K562 (cell line): ENCODE results near the gene XRCC3. TPM values are rescaled to one million over a fixed set of nuclear protein-coding genes. Genes with fewer than 3 reads are reported as not detected.
A peak's percentile ranks its signal among the peaks of the same experiment; 100 is the strongest.

Experiments
- BRD4 ChIP-seq: fragments of 200-600 bp; sonication (generic); IDR thresholded peaks from 2 replicates; pipeline ENCODE4 v1.6.1; 2017; ENCODE audit warnings: inconsistent platforms
- FIP1L1 ChIP-seq: fragments of 200-400 bp; formaldehyde crosslinking; IDR thresholded peaks from 2 replicates; pipeline ENCODE4 v1.6.1; 2018; ENCODE audit warnings: mild to moderate bottlenecking, low read depth, low read length; ENCODE audit not compliant: poor library complexity, severe bottlenecking
- RBM14 ChIP-seq: fragments of 200-400 bp; formaldehyde crosslinking; IDR thresholded peaks from 2 replicates; pipeline ENCODE4 v1.6.1; 2018; ENCODE audit warnings: low read depth, mild to moderate bottlenecking, low read length, moderate library complexity, borderline replicate concordance; ENCODE audit not compliant: insufficient read depth
- SIN3B ChIP-seq: fragments of 450-650 bp; IDR thresholded peaks from 2 replicates; pipeline ENCODE4 v1.6.1; 2017; ENCODE audit warnings: low read depth, mild to moderate bottlenecking, moderate library complexity
- ZFX ChIP-seq: sonication (generic); formaldehyde crosslinking; IDR thresholded peaks from 2 replicates; pipeline ENCODE4 v1.8.0; 2022; ENCODE audit warnings: mild to moderate bottlenecking, missing genetic modification reagents, moderate library complexity
- ZNF174 ChIP-seq: fragments of 250-450 bp; sonication (Bioruptor Pico); IDR thresholded peaks from 2 replicates; pipeline ENCODE4 v1.4.0; 2020; ENCODE audit warnings: mild to moderate bottlenecking
- ZNF311 ChIP-seq: fragments of 250-450 bp; sonication (Bioruptor Pico); IDR thresholded peaks from 2 replicates; pipeline ENCODE4 v1.4.0; 2020; ENCODE audit warnings: mild to moderate bottlenecking, moderate library complexity
- polyA plus RNA-seq, 8 experiments: library from polyadenylated mRNA; depleted of rRNA in 4 of 8; stranded (reverse) in 5 of 8; unstranded in 3 of 8; fragments of >200 nt; fragmentation: Nextera tagmentation in 2 of 8; fragmentation: Illumina TruSeq in 1 of 8; extraction: Ambion mirVana in 2 of 8; extraction: Trizol in 1 of 8; gene quantifications; 2 replicates each; pipeline versions ENCODE4 v1.2.1 to v1.2.3, GENCODE V29; 2011 to 2014; ENCODE audit warnings: inconsistent platforms in 1 of 8, missing spikeins in 1 of 8
- total RNA-seq, 7 experiments: library from RNA; depleted of rRNA in 6 of 7; stranded (reverse); fragments of >200 nt in 6 of 7; fragmentation: Illumina TruSeq in 2 of 7; extraction: Trizol in 2 of 7; gene quantifications; 2 replicates each; pipeline versions ENCODE4 v1.2.1 to v1.2.3, GENCODE V29; 2011 to 2021; ENCODE audit warnings: low replicate concordance in 1 of 7
- TF ChIP-seq, protein P1 (sequence below): fragments of 450-650 bp; IDR thresholded peaks from 2 replicates; pipeline ENCODE4 v1.6.1; 2016; ENCODE audit warnings: mild to moderate bottlenecking, moderate library complexity
- TF ChIP-seq, protein P2 (sequence below), 2 experiments: fragments of 450-650 bp; conservative IDR thresholded peaks; 2 replicates each; pipeline ENCODE4 v1.6.1; 2017; ENCODE audit warnings: mild to moderate bottlenecking in 2 of 2, moderate library complexity in 2 of 2
- TF ChIP-seq, protein P3 (sequence below): fragments of 450-650 bp; IDR thresholded peaks from 2 replicates; pipeline ENCODE4 v1.6.1; 2016; ENCODE audit warnings: mild to moderate bottlenecking
- TF ChIP-seq, protein P4 (sequence below): fragments of 250-450 bp; sonication (Bioruptor Pico); IDR thresholded peaks from 2 replicates; pipeline ENCODE4 v1.5.0; 2021

XRCC3 gene
- total and polyA plus RNA-seq, 9 of the 15 experiments (the other 6 are each of a cell fraction or from before 2014, with no cell fraction given), result 0.34 to 59.3 (median 30.3) TPM

DNA sequence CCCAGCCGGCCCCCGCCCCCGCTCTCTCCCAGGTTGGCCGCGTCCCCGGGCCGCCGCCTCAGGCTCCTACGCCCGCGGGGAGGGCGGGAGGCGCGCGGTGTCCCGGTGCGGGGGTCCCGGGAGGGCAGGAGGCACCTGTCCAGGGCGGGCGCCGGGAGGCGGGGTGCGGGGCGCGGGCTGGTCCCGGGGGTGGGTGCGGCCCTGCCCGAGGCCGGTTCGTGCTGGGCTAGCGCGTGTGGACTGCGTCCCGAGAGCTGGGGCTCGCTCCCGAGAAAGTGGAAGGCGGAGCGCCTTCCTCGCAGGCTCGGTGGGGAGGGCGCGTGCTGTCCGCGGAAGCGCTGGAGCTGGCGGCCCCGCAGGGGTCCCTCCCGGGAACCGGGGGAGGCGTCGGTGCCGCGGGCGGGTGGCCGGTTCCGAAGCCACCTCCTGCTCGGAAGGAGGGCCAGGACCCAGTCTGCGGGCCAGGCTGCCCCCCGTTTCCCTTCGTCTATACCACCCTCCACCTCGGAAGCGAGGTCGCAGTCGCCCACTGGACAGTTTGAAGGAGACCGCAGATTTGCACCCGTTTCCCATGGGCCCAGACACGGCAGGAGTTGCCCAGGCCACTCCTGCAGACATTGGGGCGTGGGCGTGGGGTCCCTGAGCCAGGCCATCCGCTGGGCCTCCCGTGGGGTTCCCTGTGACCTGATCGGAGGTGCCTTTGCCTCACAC is 995 bp upstream of the XRCC3 start (continued):
- TF ChIP-seq, protein P1, sequence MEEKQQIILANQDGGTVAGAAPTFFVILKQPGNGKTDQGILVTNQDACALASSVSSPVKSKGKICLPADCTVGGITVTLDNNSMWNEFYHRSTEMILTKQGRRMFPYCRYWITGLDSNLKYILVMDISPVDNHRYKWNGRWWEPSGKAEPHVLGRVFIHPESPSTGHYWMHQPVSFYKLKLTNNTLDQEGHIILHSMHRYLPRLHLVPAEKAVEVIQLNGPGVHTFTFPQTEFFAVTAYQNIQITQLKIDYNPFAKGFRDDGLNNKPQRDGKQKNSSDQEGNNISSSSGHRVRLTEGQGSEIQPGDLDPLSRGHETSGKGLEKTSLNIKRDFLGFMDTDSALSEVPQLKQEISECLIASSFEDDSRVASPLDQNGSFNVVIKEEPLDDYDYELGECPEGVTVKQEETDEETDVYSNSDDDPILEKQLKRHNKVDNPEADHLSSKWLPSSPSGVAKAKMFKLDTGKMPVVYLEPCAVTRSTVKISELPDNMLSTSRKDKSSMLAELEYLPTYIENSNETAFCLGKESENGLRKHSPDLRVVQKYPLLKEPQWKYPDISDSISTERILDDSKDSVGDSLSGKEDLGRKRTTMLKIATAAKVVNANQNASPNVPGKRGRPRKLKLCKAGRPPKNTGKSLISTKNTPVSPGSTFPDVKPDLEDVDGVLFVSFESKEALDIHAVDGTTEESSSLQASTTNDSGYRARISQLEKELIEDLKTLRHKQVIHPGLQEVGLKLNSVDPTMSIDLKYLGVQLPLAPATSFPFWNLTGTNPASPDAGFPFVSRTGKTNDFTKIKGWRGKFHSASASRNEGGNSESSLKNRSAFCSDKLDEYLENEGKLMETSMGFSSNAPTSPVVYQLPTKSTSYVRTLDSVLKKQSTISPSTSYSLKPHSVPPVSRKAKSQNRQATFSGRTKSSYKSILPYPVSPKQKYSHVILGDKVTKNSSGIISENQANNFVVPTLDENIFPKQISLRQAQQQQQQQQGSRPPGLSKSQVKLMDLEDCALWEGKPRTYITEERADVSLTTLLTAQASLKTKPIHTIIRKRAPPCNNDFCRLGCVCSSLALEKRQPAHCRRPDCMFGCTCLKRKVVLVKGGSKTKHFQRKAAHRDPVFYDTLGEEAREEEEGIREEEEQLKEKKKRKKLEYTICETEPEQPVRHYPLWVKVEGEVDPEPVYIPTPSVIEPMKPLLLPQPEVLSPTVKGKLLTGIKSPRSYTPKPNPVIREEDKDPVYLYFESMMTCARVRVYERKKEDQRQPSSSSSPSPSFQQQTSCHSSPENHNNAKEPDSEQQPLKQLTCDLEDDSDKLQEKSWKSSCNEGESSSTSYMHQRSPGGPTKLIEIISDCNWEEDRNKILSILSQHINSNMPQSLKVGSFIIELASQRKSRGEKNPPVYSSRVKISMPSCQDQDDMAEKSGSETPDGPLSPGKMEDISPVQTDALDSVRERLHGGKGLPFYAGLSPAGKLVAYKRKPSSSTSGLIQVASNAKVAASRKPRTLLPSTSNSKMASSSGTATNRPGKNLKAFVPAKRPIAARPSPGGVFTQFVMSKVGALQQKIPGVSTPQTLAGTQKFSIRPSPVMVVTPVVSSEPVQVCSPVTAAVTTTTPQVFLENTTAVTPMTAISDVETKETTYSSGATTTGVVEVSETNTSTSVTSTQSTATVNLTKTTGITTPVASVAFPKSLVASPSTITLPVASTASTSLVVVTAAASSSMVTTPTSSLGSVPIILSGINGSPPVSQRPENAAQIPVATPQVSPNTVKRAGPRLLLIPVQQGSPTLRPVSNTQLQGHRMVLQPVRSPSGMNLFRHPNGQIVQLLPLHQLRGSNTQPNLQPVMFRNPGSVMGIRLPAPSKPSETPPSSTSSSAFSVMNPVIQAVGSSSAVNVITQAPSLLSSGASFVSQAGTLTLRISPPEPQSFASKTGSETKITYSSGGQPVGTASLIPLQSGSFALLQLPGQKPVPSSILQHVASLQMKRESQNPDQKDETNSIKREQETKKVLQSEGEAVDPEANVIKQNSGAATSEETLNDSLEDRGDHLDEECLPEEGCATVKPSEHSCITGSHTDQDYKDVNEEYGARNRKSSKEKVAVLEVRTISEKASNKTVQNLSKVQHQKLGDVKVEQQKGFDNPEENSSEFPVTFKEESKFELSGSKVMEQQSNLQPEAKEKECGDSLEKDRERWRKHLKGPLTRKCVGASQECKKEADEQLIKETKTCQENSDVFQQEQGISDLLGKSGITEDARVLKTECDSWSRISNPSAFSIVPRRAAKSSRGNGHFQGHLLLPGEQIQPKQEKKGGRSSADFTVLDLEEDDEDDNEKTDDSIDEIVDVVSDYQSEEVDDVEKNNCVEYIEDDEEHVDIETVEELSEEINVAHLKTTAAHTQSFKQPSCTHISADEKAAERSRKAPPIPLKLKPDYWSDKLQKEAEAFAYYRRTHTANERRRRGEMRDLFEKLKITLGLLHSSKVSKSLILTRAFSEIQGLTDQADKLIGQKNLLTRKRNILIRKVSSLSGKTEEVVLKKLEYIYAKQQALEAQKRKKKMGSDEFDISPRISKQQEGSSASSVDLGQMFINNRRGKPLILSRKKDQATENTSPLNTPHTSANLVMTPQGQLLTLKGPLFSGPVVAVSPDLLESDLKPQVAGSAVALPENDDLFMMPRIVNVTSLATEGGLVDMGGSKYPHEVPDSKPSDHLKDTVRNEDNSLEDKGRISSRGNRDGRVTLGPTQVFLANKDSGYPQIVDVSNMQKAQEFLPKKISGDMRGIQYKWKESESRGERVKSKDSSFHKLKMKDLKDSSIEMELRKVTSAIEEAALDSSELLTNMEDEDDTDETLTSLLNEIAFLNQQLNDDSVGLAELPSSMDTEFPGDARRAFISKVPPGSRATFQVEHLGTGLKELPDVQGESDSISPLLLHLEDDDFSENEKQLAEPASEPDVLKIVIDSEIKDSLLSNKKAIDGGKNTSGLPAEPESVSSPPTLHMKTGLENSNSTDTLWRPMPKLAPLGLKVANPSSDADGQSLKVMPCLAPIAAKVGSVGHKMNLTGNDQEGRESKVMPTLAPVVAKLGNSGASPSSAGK, result 0 out of 2 replicates have a peak, but pooled peaks have one; percentile 6
- TF ChIP-seq, protein P2, sequence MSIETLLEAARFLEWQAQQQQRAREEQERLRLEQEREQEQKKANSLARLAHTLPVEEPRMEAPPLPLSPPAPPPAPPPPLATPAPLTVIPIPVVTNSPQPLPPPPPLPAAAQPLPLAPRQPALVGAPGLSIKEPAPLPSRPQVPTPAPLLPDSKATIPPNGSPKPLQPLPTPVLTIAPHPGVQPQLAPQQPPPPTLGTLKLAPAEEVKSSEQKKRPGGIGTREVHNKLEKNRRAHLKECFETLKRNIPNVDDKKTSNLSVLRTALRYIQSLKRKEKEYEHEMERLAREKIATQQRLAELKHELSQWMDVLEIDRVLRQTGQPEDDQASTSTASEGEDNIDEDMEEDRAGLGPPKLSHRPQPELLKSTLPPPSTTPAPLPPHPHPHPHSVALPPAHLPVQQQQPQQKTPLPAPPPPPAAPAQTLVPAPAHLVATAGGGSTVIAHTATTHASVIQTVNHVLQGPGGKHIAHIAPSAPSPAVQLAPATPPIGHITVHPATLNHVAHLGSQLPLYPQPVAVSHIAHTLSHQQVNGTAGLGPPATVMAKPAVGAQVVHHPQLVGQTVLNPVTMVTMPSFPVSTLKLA (conservative IDR thresholded peaks at IDR 0.05), result no peak
- TF ChIP-seq ZFX (CRISPR knock-in tag) (peak; percentile 32; the same call in 1 of the 2 replicates), ZNF174 (CRISPR knock-in tag) (no peak), BRD4 (no peak), SIN3B (no peak), FIP1L1 (no peak), RBM14 (no peak), ZNF311 (CRISPR knock-in tag) (no peak)
- TF ChIP-seq, protein P3, sequence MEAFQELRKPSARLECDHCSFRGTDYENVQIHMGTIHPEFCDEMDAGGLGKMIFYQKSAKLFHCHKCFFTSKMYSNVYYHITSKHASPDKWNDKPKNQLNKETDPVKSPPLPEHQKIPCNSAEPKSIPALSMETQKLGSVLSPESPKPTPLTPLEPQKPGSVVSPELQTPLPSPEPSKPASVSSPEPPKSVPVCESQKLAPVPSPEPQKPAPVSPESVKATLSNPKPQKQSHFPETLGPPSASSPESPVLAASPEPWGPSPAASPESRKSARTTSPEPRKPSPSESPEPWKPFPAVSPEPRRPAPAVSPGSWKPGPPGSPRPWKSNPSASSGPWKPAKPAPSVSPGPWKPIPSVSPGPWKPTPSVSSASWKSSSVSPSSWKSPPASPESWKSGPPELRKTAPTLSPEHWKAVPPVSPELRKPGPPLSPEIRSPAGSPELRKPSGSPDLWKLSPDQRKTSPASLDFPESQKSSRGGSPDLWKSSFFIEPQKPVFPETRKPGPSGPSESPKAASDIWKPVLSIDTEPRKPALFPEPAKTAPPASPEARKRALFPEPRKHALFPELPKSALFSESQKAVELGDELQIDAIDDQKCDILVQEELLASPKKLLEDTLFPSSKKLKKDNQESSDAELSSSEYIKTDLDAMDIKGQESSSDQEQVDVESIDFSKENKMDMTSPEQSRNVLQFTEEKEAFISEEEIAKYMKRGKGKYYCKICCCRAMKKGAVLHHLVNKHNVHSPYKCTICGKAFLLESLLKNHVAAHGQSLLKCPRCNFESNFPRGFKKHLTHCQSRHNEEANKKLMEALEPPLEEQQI, result no peak
- TF ChIP-seq, protein P4, sequence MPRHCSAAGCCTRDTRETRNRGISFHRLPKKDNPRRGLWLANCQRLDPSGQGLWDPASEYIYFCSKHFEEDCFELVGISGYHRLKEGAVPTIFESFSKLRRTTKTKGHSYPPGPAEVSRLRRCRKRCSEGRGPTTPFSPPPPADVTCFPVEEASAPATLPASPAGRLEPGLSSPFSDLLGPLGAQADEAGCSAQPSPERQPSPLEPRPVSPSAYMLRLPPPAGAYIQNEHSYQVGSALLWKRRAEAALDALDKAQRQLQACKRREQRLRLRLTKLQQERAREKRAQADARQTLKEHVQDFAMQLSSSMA (CRISPR knock-in tag), result no peak
